GM21528 (cell line): ENCODE data around the gene KRTAP12-2.
"Not testable (repeated sequence)": the region's sequence is repeated elsewhere in the genome, so short reads cannot be mapped to it uniquely, and the experiment has no call there.

Source experiments
- ATAC-seq: cut with Tn5 transposase; IDR thresholded peaks from one replicate; pipeline ENCODE4 v1.9.1; 2021; ENCODE audit warnings: mild to moderate bottlenecking, moderate library complexity; ENCODE audit not compliant: unreplicated experiment, low FRiP score

KRTAP12-2 gene

GRCh38 chr21:44702973-44703730 lies 36.4 kb upstream of the KRTAP12-2 start:
- ATAC-seq = no peak

GRCh38 chr21:44702111-44702972 lies 35.6 kb upstream of the KRTAP12-2 start:
- no peak for ATAC-seq

- ATAC-seq = no peak
These were observed 34.8 kb upstream of the KRTAP12-2 start for GRCh38 chr21:44701541-44701940.

- no peak for ATAC-seq
These were observed 34.3 kb upstream of the KRTAP12-2 start for GRCh38 chr21:44701023-44701400.

GRCh38 chr21:44700101-44701022 lies 33.6 kb upstream of the KRTAP12-2 start:
- no peak for ATAC-seq

- no peak for ATAC-seq
These were observed 32.8 kb upstream of the KRTAP12-2 start for GRCh38 chr21:44699502-44700001.

- ATAC-seq = no peak
These were observed 31.3 kb upstream of the KRTAP12-2 start for GRCh38 chr21:44697811-44698734.

GRCh38 chr21:44697172-44697810 lies 30.6 kb upstream of the KRTAP12-2 start, which contains the start of gene KRTAP10-12:
KRTAP10-12 (plus strand) TSS chr21:44697172; CDS start chr21:44697202, 30 bp downstream.
- not testable (repeated sequence) for ATAC-seq

GRCh38 chr21:44696572-44696971 lies 29.8 kb upstream of the KRTAP12-2 start:
- ATAC-seq = no peak

GRCh38 chr21:44695641-44696040 lies 28.9 kb upstream of the KRTAP12-2 start:
- ATAC-seq = no peak

GRCh38 chr21:44695184-44695583 lies 28.5 kb upstream of the KRTAP12-2 start:
- ATAC-seq = no peak

GRCh38 chr21:44694776-44695175 lies 28.0 kb upstream of the KRTAP12-2 start:
- ATAC-seq = no peak

GRCh38 chr21:44692798-44693512 lies 26.2 kb upstream of the KRTAP12-2 start:
- ATAC-seq = no peak

GRCh38 chr21:44691686-44692085 lies 25.0 kb upstream of the KRTAP12-2 start:
- ATAC-seq = no peak

- not testable (repeated sequence) for ATAC-seq
These were observed 23.0 kb upstream of the KRTAP12-2 start for GRCh38 chr21:44689740-44690139.

- ATAC-seq = no peak
These were observed 20.9 kb upstream of the KRTAP12-2 start for GRCh38 chr21:44687671-44688070.

GRCh38 chr21:44686843-44687561 lies 20.3 kb upstream of the KRTAP12-2 start:
- no peak for ATAC-seq
